Mesothelial cell of epicardium (in vitro differentiated cells): ENCODE measurements around the gene NOA1. TPM values are rescaled to one million over a fixed set of nuclear protein-coding genes. Genes with fewer than 3 reads are reported as not detected.
A peak's percentile ranks its signal among the peaks of the same experiment; 100 is the strongest.

Experiments
- DNase-seq, 2 experiments: peaks; one replicate each; pipeline ENCODE4 v3.0.0; 2021; ENCODE audit warnings: low spot score in 2 of 2; ENCODE audit not compliant: unreplicated experiment in 2 of 2
- H3K27ac Mint-ChIP-seq: 2 replicates; pipeline ENCODE4 v1.8.0; 2021; ENCODE audit warnings: mixed read lengths
- H3K27me3 Mint-ChIP-seq: 2 replicates; pipeline ENCODE4 v1.8.0; 2021; ENCODE audit warnings: low read depth, mixed read lengths
- H3K36me3 Mint-ChIP-seq: 2 replicates; pipeline ENCODE4 v1.8.0; 2021; ENCODE audit warnings: mixed read lengths
- H3K4me1 Mint-ChIP-seq: 2 replicates; pipeline ENCODE4 v1.8.0; 2021; ENCODE audit warnings: mixed read lengths
- H3K4me3 Mint-ChIP-seq: 2 replicates; pipeline ENCODE4 v1.8.0; 2021; ENCODE audit warnings: mild to moderate bottlenecking, moderate library complexity, mixed read lengths
- H3K9me3 Mint-ChIP-seq: 2 replicates; pipeline ENCODE4 v1.8.0; 2021; ENCODE audit warnings: mixed read lengths
- total RNA-seq: library from RNA; stranded (reverse); gene quantifications from 3 replicates; pipeline ENCODE4 v1.2.1, GENCODE V29; 2021
- TF ChIP-seq, protein P1 (sequence below): fragments of 200-600 bp; sonication (generic); IDR thresholded peaks from one replicate; pipeline ENCODE4 v1.5.0; 2021; ENCODE audit warnings: antibody characterized with exemption; ENCODE audit not compliant: unreplicated experiment

The NOA1 gene
- total RNA-seq, 1 donor from 2014 or later, result 17.6 TPM

DNA sequence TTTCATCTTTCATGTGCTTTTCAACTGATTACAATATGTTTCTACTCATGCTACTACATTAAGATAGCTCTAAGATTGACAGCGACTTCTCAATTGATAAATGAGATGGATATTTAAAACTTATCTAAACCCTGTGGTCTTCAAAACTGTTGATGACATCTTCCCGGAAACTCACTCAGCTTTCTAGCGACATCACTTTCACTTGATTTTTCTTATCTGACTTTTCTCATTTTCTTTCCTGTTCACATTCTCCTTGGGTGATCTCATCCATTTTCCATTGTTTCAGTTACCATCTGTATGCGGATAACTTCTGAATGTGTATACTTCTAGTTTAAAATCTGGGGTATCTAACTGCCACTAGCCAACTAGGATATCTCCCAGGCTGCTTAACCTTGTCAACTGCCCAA, 4.4 kb upstream of the NOA1 start:
- Mint-ChIP-seq H3K27me3 (no peaks in the 10 kb centered on the region), H3K4me3 (peak overlapping the region; percentile 0), H3K36me3 (peaks cover 7% of the 10 kb centered on the region), H3K27ac (peak overlapping the region; percentile 39), H3K9me3 (no peaks in the 10 kb centered on the region), H3K4me1 (peaks cover 34% of the 10 kb centered on the region)
- TF ChIP-seq, protein P1, sequence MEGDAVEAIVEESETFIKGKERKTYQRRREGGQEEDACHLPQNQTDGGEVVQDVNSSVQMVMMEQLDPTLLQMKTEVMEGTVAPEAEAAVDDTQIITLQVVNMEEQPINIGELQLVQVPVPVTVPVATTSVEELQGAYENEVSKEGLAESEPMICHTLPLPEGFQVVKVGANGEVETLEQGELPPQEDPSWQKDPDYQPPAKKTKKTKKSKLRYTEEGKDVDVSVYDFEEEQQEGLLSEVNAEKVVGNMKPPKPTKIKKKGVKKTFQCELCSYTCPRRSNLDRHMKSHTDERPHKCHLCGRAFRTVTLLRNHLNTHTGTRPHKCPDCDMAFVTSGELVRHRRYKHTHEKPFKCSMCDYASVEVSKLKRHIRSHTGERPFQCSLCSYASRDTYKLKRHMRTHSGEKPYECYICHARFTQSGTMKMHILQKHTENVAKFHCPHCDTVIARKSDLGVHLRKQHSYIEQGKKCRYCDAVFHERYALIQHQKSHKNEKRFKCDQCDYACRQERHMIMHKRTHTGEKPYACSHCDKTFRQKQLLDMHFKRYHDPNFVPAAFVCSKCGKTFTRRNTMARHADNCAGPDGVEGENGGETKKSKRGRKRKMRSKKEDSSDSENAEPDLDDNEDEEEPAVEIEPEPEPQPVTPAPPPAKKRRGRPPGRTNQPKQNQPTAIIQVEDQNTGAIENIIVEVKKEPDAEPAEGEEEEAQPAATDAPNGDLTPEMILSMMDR, result no peak
- no peak for DNase-seq

DNA sequence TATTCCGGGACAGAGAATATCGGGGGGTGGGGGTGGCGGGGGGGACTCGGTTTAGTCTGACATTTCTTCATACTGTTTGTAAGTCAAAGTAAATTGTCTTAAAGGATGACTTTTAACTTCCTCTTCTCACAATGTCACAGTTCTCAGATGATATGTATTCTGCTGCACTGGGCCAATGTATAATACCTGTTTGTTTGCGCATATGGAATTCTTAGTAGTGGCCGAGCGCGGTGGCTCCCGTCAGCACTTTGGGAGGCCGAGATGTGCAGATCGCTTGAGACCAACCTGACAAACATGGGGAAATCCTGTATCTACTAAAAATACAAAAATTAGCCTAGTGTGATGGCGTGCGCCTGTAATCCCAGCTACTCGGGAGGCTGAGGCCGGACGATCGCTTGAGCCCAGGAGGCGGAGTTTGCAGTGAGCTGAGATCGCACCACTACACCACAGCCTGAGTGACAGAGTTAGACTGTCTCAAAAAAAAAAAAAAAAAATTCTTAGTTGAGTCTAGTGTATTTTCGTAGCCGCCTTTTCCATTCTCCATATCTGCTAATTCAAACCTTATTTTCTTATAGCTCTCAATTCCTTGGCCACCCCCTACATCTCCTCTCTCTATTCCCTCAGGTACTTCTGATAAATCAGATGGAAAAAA, 2.1 kb upstream of the NOA1 start:
- TF ChIP-seq, protein P1, result no peak
- H3K27ac Mint-ChIP-seq, result peak overlapping the region; percentile 100
- DNase-seq, result no peak
- no peaks in the 10 kb centered on the region for H3K27me3 Mint-ChIP-seq
- H3K36me3 Mint-ChIP-seq, result peaks cover 2% of the 10 kb centered on the region
- peaks cover 44% of the 10 kb centered on the region for H3K4me1 Mint-ChIP-seq
- peak overlapping the region; percentile 95 for H3K4me3 Mint-ChIP-seq
- no peaks in the 10 kb centered on the region for H3K9me3 Mint-ChIP-seq

DNA sequence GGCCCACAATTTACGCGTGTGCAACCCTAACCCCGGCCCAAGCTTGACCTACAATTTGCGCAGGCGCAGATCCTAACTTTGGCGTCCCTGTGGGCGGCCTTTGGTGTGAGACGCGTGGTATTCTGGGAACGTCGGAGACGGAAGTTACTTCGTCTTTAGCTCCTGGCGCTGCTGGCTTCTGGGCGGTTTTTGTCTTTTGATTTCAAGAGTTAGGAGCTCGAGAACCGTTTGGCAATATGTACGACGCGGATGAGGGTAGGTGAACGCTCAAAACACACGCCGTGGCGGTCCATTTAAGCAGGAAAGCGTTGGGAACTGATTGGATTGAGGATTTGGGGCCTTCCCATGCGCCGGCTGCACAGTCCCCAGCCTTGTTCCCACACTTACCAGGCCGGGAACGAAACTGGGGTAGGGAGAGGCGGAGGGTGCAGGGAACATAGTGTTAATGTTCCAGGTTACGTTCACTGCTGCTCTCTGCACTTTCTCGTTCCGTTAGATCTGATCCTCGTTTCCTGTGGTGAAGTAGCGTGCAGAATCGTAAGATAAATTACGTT, 1.4 kb upstream of the NOA1 start, which contains the start of gene POLR2B:
Gene POLR2B, plus strand, starts transcription at position 147 of the 554 bp plus-strand sequence. Its CDS starts 90 bp downstream, at position 237.
- no peaks in the 10 kb centered on the region for H3K27me3 Mint-ChIP-seq
- TF ChIP-seq, protein P1, result no peak
- H3K9me3 Mint-ChIP-seq, result peaks cover 4% of the 10 kb centered on the region
- peaks cover 47% of the 10 kb centered on the region for H3K4me1 Mint-ChIP-seq
- H3K27ac Mint-ChIP-seq, result peak within 1 kb of the TSS; percentile 100
- peak; percentile 66 to 81 for DNase-seq
- peak within 1 kb of the TSS; percentile 95 for H3K4me3 Mint-ChIP-seq
- H3K36me3 Mint-ChIP-seq, result peaks cover 4% of the 10 kb centered on the region

DNA sequence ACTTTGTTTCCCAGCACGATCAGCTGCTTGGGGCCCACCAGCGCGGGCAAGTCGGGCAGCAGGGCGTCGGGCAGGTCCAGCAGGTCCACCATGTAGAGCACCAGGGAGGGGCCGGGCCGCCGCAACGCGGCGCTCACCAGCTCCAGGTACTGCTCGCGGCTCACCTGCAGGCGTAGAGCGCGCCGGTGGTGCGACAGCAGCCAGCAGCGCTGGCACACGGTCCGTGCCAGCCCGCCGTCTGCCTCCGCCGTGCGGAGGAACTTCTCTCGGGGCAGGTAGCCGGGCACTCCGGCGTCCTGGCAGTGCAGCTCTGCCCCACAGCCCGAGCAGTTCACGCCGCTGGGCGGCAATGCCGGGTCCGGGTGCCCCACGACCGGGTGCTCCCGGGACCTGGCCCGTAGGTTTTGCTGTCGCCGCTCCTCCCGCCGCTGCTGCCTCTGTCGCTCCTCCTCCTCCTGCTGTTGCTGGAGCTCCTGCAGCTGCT, 527 bp downstream of the NOA1 start:
- H3K4me1 Mint-ChIP-seq, result peaks cover 45% of the 10 kb centered on the region
- no peaks in the 10 kb centered on the region for H3K27me3 Mint-ChIP-seq
- H3K9me3 Mint-ChIP-seq, result peaks cover 19% of the 10 kb centered on the region
- H3K4me3 Mint-ChIP-seq, result peak overlapping the region; percentile 95
- peak overlapping the region; percentile 95 for H3K27ac Mint-ChIP-seq
- H3K36me3 Mint-ChIP-seq, result peaks cover 23% of the 10 kb centered on the region
- peak; percentile 27 to 65 for DNase-seq
- TF ChIP-seq, protein P1, result no peak

DNA sequence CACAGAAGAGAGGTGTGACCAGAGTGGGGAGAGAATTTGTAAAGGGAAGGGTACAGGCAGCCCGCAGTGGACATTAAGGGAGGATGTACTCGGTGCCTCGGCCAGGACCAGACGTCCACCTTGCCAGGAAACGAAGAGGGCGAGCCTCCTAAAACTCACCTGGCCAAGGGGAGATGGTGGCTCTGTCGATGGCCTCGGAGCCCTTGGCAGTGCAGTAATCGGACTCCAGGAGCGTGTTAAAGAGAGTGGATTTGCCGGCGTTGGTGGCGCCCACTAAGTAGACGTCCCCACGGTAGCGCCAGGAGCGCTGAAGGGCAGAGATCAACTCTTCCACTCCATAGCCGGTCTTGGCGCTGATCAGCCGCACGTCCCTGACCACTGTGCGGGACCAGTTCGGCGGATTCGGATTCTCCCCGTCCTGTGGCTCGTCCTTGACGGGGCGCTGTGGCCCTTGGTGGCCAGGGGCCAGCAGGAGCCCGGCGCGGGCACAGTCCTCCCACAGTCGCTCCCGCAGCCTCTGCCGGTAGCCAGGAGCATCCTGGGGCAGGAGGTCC, 1.0 kb downstream of the NOA1 start:
- TF ChIP-seq, protein P1, result no peak
- H3K4me1 Mint-ChIP-seq, result peaks cover 39% of the 10 kb centered on the region
- peaks cover 19% of the 10 kb centered on the region for H3K9me3 Mint-ChIP-seq
- H3K4me3 Mint-ChIP-seq, result peak overlapping the region; percentile 95
- no peak for DNase-seq
- H3K27me3 Mint-ChIP-seq, result no peaks in the 10 kb centered on the region
- peaks cover 27% of the 10 kb centered on the region for H3K36me3 Mint-ChIP-seq
- peak overlapping the region; percentile 74 for H3K27ac Mint-ChIP-seq
